Loucy (cell line): Measurements from ENCODE around the gene CLPSL2.

Source experiments
- EZH2phosphoT487 ChIP-seq: fragments of 200-600 bp; IDR thresholded peaks from 2 replicates; pipeline ENCODE4 v1.6.1; 2018; ENCODE audit warnings: antibody characterized with exemption, mild to moderate bottlenecking, moderate library complexity, borderline replicate concordance
- TF ChIP-seq, protein P1 (sequence below): fragments of 200-600 bp; sonication (generic); conservative IDR thresholded peaks from 2 replicates; pipeline ENCODE4 v1.5.1; 2014; ENCODE audit warnings: mild to moderate bottlenecking, antibody characterized with exemption, low read length

- TF ChIP-seq, protein P1, sequence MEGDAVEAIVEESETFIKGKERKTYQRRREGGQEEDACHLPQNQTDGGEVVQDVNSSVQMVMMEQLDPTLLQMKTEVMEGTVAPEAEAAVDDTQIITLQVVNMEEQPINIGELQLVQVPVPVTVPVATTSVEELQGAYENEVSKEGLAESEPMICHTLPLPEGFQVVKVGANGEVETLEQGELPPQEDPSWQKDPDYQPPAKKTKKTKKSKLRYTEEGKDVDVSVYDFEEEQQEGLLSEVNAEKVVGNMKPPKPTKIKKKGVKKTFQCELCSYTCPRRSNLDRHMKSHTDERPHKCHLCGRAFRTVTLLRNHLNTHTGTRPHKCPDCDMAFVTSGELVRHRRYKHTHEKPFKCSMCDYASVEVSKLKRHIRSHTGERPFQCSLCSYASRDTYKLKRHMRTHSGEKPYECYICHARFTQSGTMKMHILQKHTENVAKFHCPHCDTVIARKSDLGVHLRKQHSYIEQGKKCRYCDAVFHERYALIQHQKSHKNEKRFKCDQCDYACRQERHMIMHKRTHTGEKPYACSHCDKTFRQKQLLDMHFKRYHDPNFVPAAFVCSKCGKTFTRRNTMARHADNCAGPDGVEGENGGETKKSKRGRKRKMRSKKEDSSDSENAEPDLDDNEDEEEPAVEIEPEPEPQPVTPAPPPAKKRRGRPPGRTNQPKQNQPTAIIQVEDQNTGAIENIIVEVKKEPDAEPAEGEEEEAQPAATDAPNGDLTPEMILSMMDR, result no peak
- TF ChIP-seq EZH2phosphoT487, result no peak
Measured at GRCh38 chr6:35798706-35799105, 22.3 kb downstream of the CLPSL2 start.
